OCI-M2 (cell line): ENCODE data around the gene EHHADH.
"Not testable (repeated sequence)": the region's sequence is repeated elsewhere in the genome, so short reads cannot be mapped to it uniquely, and the experiment has no call there.

Experiments used
- DNase-seq: peaks from one replicate; lab custom pipeline; 2025; ENCODE audit not compliant: unreplicated experiment; lab: John Stamatoyannopoulos, UW

EHHADH gene

GRCh38 chr3:185253133-185253532, 716 bp downstream of the EHHADH start:
- DNase-seq = not testable (repeated sequence)

- DNase-seq = no peak
Observed at GRCh38 chr3:185251272-185251671, 2.6 kb downstream of the EHHADH start.

GRCh38 chr3:185250653-185251052, 3.2 kb downstream of the EHHADH start:
- no peak for DNase-seq

DNA sequence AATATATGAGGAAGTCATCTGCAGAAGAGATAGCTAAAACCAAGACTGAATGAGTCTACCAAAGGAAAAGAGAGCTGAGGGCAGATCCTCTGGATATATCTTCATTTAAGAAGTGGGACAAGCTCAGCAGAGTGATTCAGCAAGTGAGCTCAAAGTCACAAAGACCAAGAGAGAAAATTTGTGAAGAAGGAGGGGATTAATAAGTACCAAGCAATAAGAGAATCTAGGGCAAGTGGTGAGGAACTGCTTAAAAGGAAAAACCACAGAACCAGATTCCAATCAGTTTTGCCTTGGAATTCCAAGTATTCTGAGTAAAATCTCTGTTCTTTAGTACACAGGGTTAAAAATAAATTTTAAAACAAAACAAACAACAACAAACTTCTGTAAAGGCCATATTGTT, 3.6 kb downstream of the EHHADH start:
- no peak for DNase-seq

GRCh38 chr3:185242642-185243041, 11.2 kb downstream of the EHHADH start:
- DNase-seq = no peak

GRCh38 chr3:185236969-185237368, 16.9 kb downstream of the EHHADH start:
- DNase-seq = no peak

DNA sequence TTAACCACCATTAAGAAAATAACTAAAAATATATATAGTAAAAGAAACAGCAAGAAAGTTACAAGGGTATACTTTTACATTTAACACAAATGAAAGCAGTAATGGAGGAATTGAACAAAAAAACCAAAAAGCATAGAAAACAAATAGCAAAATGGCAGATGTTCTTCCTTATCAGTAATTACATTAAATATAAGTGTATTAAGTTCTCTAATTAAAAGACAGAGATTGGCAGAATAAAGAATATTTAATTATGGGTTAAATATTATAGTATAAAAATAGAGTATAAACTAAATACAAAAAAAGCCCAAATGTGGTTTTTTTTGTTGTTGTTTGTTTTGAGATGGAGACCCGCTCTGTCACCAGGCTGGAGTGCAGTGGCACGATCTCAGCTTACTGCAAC, 20.5 kb downstream of the EHHADH start:
- no peak for DNase-seq

- DNase-seq = not testable (repeated sequence)
Observed at GRCh38 chr3:185226526-185226925, 27.3 kb downstream of the EHHADH start.

DNA sequence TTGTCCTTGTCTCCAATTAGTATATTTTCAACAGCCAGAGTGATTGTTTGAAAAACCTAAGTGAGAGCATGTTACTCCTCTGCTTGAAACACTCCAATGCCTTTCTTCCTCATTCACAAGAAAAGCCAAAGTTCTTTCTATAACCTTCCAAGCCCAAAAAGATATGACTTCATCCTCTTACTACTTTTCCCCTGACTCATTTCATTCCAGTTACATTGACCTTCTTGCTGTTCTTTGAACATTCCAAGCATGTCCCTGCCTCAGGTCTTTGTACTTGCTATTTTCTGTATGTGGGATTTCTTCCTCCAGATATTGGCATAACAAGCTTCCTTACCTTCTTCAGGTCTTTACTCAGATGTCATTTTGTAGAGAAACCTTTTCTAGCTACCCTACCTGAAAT, 28.3 kb downstream of the EHHADH start:
- no peak for DNase-seq

- no peak for DNase-seq
Observed at GRCh38 chr3:185225080-185225479, 28.8 kb downstream of the EHHADH start.

DNA sequence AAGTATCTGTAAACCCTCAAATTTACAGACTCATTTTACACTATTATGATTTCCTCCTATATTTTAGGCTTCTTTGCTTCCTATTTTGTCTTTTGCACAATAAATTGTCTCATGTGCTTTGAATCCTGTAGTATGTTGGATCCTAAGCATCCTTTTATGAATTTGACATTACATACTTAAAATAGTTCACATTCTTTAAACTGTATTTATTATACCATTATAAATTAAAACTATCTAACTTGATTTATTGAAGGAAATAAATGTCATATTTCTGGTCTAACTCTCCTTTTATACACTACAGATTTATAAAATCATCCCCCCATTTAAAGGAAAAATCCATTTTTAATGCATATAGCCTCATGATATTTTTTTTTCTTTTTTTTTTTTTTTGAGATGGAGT, 32.6 kb downstream of the EHHADH start:
- DNase-seq = no peak

- no peak for DNase-seq
Observed at GRCh38 chr3:185216607-185216958, 37.3 kb downstream of the EHHADH start.

GRCh38 chr3:185215873-185216606, 37.8 kb downstream of the EHHADH start:
- DNase-seq = no peak

- DNase-seq = no peak
Observed at GRCh38 chr3:185212559-185212958, 41.3 kb downstream of the EHHADH start.

- DNase-seq = no peak
Observed at GRCh38 chr3:185212086-185212485, 41.8 kb downstream of the EHHADH start.

- no peak for DNase-seq
Observed at GRCh38 chr3:185210621-185211142, 43.2 kb downstream of the EHHADH start.

DNA sequence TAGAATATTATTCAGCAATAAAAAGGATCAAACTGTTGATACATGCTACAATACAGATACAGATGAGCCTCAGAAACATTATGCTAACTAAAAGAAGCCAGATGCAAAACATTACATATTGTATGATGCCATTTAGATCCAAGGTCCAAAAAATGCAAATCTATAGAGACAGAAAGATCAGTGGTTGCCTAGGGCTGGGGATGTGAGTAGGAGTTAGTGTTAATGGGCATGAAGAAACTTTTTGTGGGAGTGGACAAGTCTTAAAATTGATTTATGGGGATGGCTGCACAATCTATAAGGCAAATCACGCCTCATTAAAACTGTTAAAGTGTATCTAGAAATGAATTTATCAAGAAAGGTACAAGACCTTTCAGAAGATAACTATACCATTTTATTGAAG, 45.0 kb downstream of the EHHADH start:
- no peak for DNase-seq

GRCh38 chr3:185207931-185208746, 45.7 kb downstream of the EHHADH start:
- DNase-seq = no peak

DNA sequence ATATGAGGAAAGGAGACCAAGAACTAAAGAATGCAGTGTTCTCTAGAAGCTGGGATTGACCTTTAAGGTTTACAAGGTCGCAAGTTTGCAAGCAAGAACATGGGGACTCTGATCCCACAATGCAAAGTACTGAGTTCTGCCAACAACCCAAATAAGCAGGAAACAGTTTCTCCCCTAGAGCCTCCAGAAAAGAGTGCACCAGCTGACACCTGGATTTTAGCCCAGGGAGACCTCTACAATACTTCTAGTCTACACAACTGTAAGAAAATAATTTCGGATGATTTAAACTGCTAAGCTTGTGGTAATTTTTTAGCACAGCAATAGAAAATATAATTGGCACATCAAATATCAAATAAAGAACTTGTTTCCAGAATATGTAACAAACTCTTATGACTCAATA, 46.4 kb downstream of the EHHADH start:
- DNase-seq = no peak

GRCh38 chr3:185205865-185206264, 48.0 kb downstream of the EHHADH start:
- no peak for DNase-seq

- no peak for DNase-seq
Observed at GRCh38 chr3:185204894-185205293, 49.0 kb downstream of the EHHADH start.

GRCh38 chr3:185200639-185201038, 53.2 kb downstream of the EHHADH start:
- DNase-seq = no peak
